GM23338 (cell line): ENCODE measurements around the gene PCDHGA1. TPM values are rescaled to one million over a fixed set of nuclear protein-coding genes. Genes with fewer than 3 reads are reported as not detected.

Experiments
- ATAC-seq: fragments of 200-7000 bp; cut with Tn5 transposase; 3 replicates; pipeline ENCODE4 v1.9.1; 2020
- DNase-seq: peaks from one replicate; pipeline ENCODE4 v3.0.0-alpha.2; 2015; ENCODE audit warnings: low spot score
- H2AFZ ChIP-seq: fragments of 200-600 bp; sonication (generic); 2 replicates; pipeline ENCODE4 v1.8.0; 2016; ENCODE audit warnings: antibody characterized with exemption, mild to moderate bottlenecking, moderate library complexity
- H3F3A ChIP-seq: fragments of 200-600 bp; sonication (generic); replicated peaks from 2 replicates; pipeline ENCODE4 v1.8.0; 2017; ENCODE audit warnings: antibody characterized with exemption, mixed run types, low read depth
- H3K27ac ChIP-seq: fragments of 200-600 bp; sonication (generic); 2 replicates; pipeline ENCODE4 v1.6.1; 2016; ENCODE audit warnings: low read depth
- H3K27me3 ChIP-seq: fragments of 200-600 bp; sonication (generic); 2 replicates; pipeline ENCODE4 v1.8.0; 2016; ENCODE audit warnings: mild to moderate bottlenecking, mixed run types, moderate library complexity; ENCODE audit not compliant: insufficient read depth
- H3K36me3 ChIP-seq: fragments of 200-600 bp; sonication (generic); 2 replicates; pipeline ENCODE4 v1.8.0; 2016; ENCODE audit warnings: mild to moderate bottlenecking; ENCODE audit not compliant: insufficient read depth
- H3K4me1 ChIP-seq: fragments of 200-600 bp; sonication (generic); 2 replicates; pipeline ENCODE4 v1.8.0; 2016; ENCODE audit warnings: mild to moderate bottlenecking, moderate library complexity; ENCODE audit not compliant: insufficient read depth
- H3K4me2 ChIP-seq: fragments of 200-600 bp; sonication (generic); 2 replicates; pipeline ENCODE4 v1.7.1; 2017; ENCODE audit warnings: mixed run types
- H3K4me3 ChIP-seq: fragments of 200-600 bp; sonication (generic); 2 replicates; pipeline ENCODE4 v1.6.1; 2016; ENCODE audit warnings: mixed run types
- H3K79me2 ChIP-seq: fragments of 200-600 bp; sonication (generic); replicated peaks from 2 replicates; pipeline ENCODE4 v1.8.0; 2017; ENCODE audit warnings: mild to moderate bottlenecking; ENCODE audit not compliant: insufficient read depth
- H3K9me2 ChIP-seq: fragments of 200-600 bp; sonication (generic); 2 replicates; pipeline ENCODE4 v1.8.0; 2017; ENCODE audit not compliant: insufficient read depth
- H4K20me1 ChIP-seq: fragments of 200-600 bp; sonication (generic); replicated peaks from 2 replicates; pipeline ENCODE4 v1.8.0; 2017; ENCODE audit warnings: mild to moderate bottlenecking; ENCODE audit not compliant: insufficient read depth
- H3K27ac Mint-ChIP-seq: 2 replicates; pipeline ENCODE4 v1.8.0; 2020; ENCODE audit warnings: inconsistent platforms, mild to moderate bottlenecking, moderate library complexity, mixed read lengths
- H3K27me3 Mint-ChIP-seq: 3 replicates; pipeline ENCODE4 v1.8.0; 2022; ENCODE audit warnings: low read depth, mild to moderate bottlenecking, moderate library complexity, mixed read lengths, inconsistent platforms; ENCODE audit not compliant: insufficient read depth, poor library complexity
- H3K36me3 Mint-ChIP-seq: 3 replicates; pipeline ENCODE4 v1.8.0; 2021; ENCODE audit warnings: low read depth, mild to moderate bottlenecking, inconsistent platforms, moderate library complexity, mixed read lengths
- H3K4me1 Mint-ChIP-seq: 3 replicates; pipeline ENCODE4 v1.8.0; 2020; ENCODE audit warnings: mild to moderate bottlenecking, inconsistent platforms, mixed read lengths
- H3K4me3 Mint-ChIP-seq: 3 replicates; pipeline ENCODE4 v1.8.0; 2021; ENCODE audit warnings: moderate library complexity, mild to moderate bottlenecking, inconsistent platforms, mixed read lengths
- H3K9me3 Mint-ChIP-seq: 3 replicates; pipeline ENCODE4 v1.8.0; 2020; ENCODE audit warnings: moderate library complexity, mild to moderate bottlenecking, inconsistent platforms, mixed read lengths
- CREB1 ChIP-seq: fragments of 250-450 bp; sonication (Bioruptor Pico); IDR thresholded peaks from 2 replicates; pipeline ENCODE4 v1.5.0; 2020; ENCODE audit warnings: low read depth, mild to moderate bottlenecking, moderate library complexity
- CTCF ChIP-seq, 2 experiments: fragments of 200-600 bp in 1 of 2; sonication (generic) in 1 of 2; conservative IDR thresholded peaks; 2 replicates each; pipeline versions ENCODE4 v1.5.1 to v1.6.1; 2016 to 2017; ENCODE audit warnings: antibody characterized with exemption in 2 of 2, low read depth in 2 of 2, mild to moderate bottlenecking in 2 of 2, moderate library complexity in 1 of 2
- ETS1 ChIP-seq: IDR thresholded peaks from 2 replicates; pipeline ENCODE4 v1.6.1; 2016; ENCODE audit warnings: antibody characterized with exemption
- EZH2 ChIP-seq: fragments of 200-600 bp; sonication (generic); IDR thresholded peaks from one replicate; pipeline ENCODE4 v1.8.0; 2017; ENCODE audit warnings: antibody characterized with exemption, mild to moderate bottlenecking, low read depth; ENCODE audit not compliant: unreplicated experiment
- EZH2phosphoT487 ChIP-seq: fragments of 200-600 bp; sonication (generic); IDR thresholded peaks from one replicate; pipeline ENCODE4 v1.8.1; 2018; ENCODE audit warnings: antibody characterized with exemption; ENCODE audit not compliant: unreplicated experiment
- JUNB ChIP-seq: IDR thresholded peaks from one replicate; pipeline ENCODE4 v1.6.1; 2016; ENCODE audit warnings: antibody characterized with exemption; ENCODE audit not compliant: unreplicated experiment
- NANOG ChIP-seq: IDR thresholded peaks from 2 replicates; pipeline ENCODE4 v1.6.1; 2016; ENCODE audit warnings: antibody characterized with exemption, borderline replicate concordance
- POLR2AphosphoS5 ChIP-seq: IDR thresholded peaks from 2 replicates; pipeline ENCODE4 v1.6.1; 2016; ENCODE audit warnings: antibody characterized with exemption, low read depth
- REST ChIP-seq: IDR thresholded peaks from one replicate; pipeline ENCODE4 v1.6.1; 2018; ENCODE audit warnings: antibody characterized with exemption; ENCODE audit not compliant: unreplicated experiment
- STAT1 ChIP-seq: IDR thresholded peaks from one replicate; pipeline ENCODE4 v1.6.1; 2016; ENCODE audit warnings: antibody characterized with exemption; ENCODE audit not compliant: unreplicated experiment
- ZNF114 ChIP-seq: fragments of 250-450 bp; sonication (Bioruptor Pico); IDR thresholded peaks from 2 replicates; pipeline ENCODE4 v1.5.0; 2020; ENCODE audit warnings: mild to moderate bottlenecking, moderate library complexity
- ZNF331 ChIP-seq: fragments of 250-450 bp; sonication (Bioruptor Pico); IDR thresholded peaks from 2 replicates; pipeline ENCODE4 v1.5.0; 2020; ENCODE audit warnings: low read depth, mild to moderate bottlenecking, moderate library complexity
- ZNF462 ChIP-seq: fragments of 250-450 bp; sonication (Bioruptor Pico); IDR thresholded peaks from 2 replicates; pipeline ENCODE4 v1.5.0; 2020; ENCODE audit warnings: mild to moderate bottlenecking, moderate library complexity
- polyA plus RNA-seq: library from polyadenylated mRNA; unstranded; fragments of >200 nt; fragmentation: Nextera tagmentation; extraction: Ambion mirVana; gene quantifications from 2 replicates; pipeline ENCODE4 v1.2.1, GENCODE V29; 2016
- total RNA-seq: library from RNA; depleted of rRNA; stranded (reverse); fragments of >200 nt; shearing (Covaris generic); gene quantifications from 2 replicates; pipeline ENCODE4 v1.2.3, GENCODE V29; 2014

The PCDHGA1 gene
- total and polyA plus RNA-seq, 2 experiments from 2014 or later, result 0.39 to 1.7 TPM

- H3K4me1 Mint-ChIP-seq, result peaks cover 22% of the 10 kb centered on the region
- H3K4me3 Mint-ChIP-seq, result no peak overlapping the region
- peaks cover 11% of the 10 kb centered on the region for H3K4me1 ChIP-seq
- TF ChIP-seq POLR2AphosphoS5, result no peak
- no peak for TF ChIP-seq NANOG
- TF ChIP-seq ZNF114 (CRISPR knock-in tag), result no peak
- no peak for TF ChIP-seq ETS1
- no peak for TF ChIP-seq REST
- TF ChIP-seq STAT1, result no peak
- no peak for TF ChIP-seq JUNB
- no peak for TF ChIP-seq CREB1
- TF ChIP-seq EZH2, result no peak
- TF ChIP-seq ZNF462, result no peak
- no peak for TF ChIP-seq EZH2phosphoT487
- TF ChIP-seq CTCF (conservative IDR thresholded peaks at IDR 0.05; ENCODE audit: low read depth in 2 of 2), result no peak
- no peak for TF ChIP-seq ZNF331 (CRISPR knock-in tag)
- DNase-seq, result no peak
- H3K4me3 ChIP-seq, result no peak overlapping the region
- no peaks in the 10 kb centered on the region for H4K20me1 ChIP-seq
- no peak for ATAC-seq
- no peaks in the 10 kb centered on the region for H3K79me2 ChIP-seq
- no peak overlapping the region for H2AFZ ChIP-seq
- peaks cover 12% of the 10 kb centered on the region for H3K27me3 Mint-ChIP-seq
- H3K9me2 ChIP-seq, result no peaks in the 10 kb centered on the region
- no peaks in the 10 kb centered on the region for H3K27me3 ChIP-seq
- no peak overlapping the region for H3K27ac ChIP-seq
- H3F3A ChIP-seq, result no peaks in the 10 kb centered on the region
- H3K36me3 ChIP-seq, result no peaks in the 10 kb centered on the region
- H3K36me3 Mint-ChIP-seq, result peaks cover 12% of the 10 kb centered on the region
- no peak overlapping the region for H3K4me2 ChIP-seq
- H3K27ac Mint-ChIP-seq, result no peak overlapping the region
- H3K9me3 Mint-ChIP-seq, result no peaks in the 10 kb centered on the region
Observed at GRCh38 chr5:141503681-141504080, 173.4 kb downstream of the PCDHGA1 start.
